COLO668 (cell line): ENCODE measurements around the gene KLRC2.
"Not testable (repeated sequence)": the region's sequence is repeated elsewhere in the genome, so short reads cannot be mapped to it uniquely, and the experiment has no call there.

Experiments used
- DNase-seq: peaks from one replicate; lab custom pipeline; 2025; ENCODE audit not compliant: unreplicated experiment; lab: John Stamatoyannopoulos, UW

Gene KLRC2

DNA sequence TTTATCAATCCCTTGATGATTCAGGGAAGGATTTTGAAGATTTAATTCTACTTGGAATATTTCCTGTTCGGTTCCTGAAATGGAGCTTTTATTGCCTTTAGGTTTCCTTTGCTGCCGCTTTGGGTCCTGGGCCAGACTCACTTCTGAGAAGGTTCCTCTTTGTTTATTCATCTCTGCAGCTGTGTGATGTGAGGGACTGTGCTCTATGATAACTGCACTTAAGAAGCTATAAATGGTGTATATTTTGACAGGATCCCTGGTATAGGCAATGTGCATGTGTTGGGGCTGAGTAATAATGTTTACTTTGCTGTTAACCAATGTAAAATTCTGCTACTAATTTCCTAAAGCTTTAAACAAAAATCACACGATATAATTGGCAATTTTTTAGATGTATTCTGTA, at the start of gene KLRC2:
Gene KLRC2, minus strand, starts transcription at position 195 of the 400 bp plus-strand sequence. Its CDS starts 24 bp downstream, at position 171.
- peak; percentile 44 for DNase-seq

- DNase-seq, result not testable (repeated sequence)
These were observed 46.1 kb upstream of the KLRC2 start for GRCh38 chr12:10481901-10482300.

GRCh38 chr12:10472808-10473207, 37.0 kb upstream of the KLRC2 start:
- DNase-seq, result not testable (repeated sequence)

DNA sequence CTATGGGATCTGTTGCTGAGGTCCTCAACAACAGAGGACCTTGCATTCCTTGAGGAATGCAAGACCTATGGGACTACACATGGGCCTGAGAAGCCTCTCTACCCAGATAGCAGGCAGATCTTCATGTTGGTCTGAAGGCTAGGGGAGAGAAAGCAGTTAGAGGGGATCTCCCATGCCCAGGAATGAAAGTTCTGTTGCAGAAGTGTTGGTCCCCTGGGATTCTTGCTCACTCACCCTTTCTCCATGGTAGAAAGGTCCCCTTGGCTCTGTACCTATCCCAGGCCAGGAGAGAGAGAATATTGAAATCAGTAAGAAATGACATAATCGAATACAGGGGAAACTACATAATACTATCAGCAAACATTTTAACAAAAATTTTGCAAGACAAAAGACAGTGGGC, 33.9 kb upstream of the KLRC2 start:
- DNase-seq, result no peak

DNA sequence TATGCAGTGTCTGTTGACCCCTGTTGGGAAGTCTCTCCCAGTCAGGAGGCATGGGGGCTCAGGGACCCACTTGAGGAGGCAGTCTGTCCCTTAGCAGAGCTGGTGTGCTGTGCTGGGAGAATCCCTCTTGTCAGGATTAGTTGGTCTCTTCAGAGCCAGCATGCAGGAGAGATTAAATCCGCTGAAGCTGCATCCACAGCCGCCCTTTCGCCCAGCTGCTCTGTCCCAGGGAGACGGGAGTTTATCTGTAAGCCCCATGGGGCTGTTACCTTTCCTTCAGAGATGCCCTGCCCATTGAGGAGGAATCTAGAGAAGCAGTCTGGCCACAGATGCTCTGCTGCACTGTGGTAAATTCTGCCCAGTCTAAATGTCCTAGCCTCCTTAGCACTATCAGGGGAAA, 30.5 kb upstream of the KLRC2 start:
- no peak for DNase-seq

GRCh38 chr12:10457760-10458159, 21.9 kb upstream of the KLRC2 start:
- no peak for DNase-seq

GRCh38 chr12:10456856-10457255, 21.0 kb upstream of the KLRC2 start:
- DNase-seq, result no peak

DNA sequence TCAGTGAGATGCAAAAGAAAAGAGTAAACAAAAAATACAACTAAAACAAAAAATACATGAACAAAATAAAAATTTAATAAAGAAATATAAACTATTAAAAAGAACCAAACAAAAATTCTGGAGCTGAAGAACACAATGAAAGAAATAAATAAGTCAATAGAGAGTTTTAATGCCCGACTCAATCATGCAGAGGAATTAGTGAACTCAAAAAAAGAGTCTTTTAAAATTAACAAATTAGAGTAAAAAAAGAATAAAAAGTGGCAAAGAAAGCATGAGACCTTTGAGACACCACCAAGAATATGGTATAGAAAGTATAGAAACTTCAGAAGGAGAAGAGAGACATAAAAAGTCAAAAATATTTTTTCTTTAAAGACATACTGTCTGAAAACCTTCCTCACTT, 20.0 kb upstream of the KLRC2 start:
- no peak for DNase-seq

DNA sequence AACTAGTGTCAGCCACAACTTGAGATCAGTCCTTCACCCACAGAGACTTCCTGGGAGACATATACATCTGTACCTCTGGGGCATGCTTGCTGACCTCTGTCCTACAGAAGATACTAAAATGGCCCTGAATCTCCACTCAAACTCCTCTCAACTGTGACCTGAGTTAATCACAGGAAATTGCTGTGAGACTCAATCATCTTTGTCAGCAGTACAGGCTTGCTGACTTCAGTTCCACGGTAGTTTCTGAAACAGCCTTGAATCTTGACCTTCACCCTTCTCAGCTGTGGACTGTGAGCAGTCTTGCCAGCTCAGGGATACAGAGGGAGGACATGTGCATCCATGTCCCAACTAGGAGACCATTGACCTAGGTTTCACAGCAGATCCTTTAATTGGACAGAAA, 18.7 kb upstream of the KLRC2 start:
- no peak for DNase-seq

DNA sequence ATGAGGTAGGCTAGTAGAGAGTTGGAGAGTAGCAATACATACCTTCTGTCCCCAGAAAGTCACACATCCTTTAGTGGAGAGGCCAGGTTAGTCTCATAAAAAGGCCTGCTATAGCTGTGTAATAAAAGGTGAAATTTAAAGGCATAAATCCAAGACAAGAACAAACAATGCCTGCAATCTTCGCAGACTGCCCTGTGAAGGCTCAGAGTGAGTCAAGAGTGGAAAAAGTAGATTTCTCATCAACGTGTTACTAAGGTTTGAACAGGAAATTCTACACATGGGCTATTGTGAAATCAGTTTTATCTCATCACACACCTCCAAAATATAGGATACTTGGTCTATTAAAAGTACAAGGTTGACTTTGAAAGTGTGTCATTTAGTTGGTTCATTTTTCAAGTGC, 17.3 kb upstream of the KLRC2 start, which contains the start of gene KLRC1:
Gene KLRC1, minus strand, starts transcription at position 222 of the 400 bp plus-strand sequence. CDS start 2,221 bp downstream, outside the sequence.
- no peak for DNase-seq

DNA sequence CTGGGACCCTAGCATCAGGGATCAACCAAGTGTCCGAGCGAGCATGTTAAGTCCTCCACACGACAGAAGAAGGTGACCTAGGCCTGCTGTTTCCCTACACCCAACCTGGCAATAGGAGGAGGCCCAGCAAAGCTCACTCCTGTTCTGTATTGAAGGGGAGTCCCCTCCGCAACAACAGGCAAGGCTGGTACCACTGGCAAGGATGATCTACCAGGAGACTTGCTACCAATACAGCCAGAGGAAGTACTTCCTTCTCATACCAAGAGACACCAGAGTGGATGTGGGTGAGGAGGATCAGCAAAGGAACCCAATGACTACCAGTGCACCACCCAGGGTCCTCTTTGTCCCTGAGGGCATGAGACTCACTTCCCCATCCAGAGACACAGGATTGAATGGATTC, 12.4 kb upstream of the KLRC2 start:
- DNase-seq, result no peak

- not testable (repeated sequence) for DNase-seq
These were observed 10.2 kb upstream of the KLRC2 start for GRCh38 chr12:10446052-10446451.

- DNase-seq, result not testable (repeated sequence)
These were observed 5.3 kb upstream of the KLRC2 start for GRCh38 chr12:10441144-10441543.

DNA sequence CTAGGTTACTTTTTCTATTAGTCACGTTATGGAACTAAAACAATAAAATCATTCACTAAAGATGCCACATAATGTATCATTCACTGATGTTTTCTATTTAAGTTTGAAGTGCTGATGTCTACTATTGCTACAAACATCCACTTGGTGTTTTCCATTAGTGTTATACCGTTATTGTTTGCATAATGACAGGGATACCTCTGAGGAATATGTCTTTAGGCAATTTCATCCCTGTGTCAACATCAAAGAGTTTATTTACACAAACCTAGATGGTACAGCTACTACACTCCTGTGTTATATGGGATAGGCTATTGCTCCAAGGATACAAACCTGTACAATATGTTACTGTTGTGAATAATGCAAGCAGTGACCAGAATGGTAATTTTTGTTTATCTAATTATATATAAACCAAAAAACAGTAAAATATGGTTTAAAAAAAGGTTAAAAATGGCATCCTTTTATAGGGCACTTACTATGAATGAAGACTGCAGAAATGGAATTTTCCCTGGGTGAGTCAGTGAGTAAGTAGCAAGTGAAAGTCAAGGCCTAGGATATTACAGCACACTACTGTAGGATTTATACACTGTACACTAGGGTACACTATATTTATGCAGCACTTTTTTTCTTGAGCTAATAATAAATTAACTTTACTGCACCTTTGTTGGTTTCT, 3.9 kb upstream of the KLRC2 start:
- DNase-seq, result not testable (repeated sequence)

DNA sequence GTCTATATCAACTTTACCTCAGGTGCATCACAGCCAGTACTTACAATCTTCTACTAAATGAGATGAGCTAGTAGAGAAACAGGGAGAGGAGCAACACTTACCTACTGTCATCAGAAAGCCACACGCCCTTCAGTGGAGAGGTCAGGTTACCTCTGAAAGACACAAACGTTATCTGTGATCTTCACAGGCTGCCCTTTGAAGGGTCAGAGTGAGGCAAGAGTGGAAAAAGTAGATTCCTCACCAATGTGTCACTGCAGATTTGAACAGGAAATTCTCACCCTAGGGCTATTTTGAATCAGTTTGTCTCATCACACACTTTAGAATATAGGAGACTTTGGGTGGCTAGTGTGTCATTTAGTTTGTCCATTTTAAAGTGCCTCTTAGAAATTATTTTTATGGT, 1.8 kb upstream of the KLRC2 start:
- not testable (repeated sequence) for DNase-seq

- not testable (repeated sequence) for DNase-seq
These were observed 5.2 kb downstream of the KLRC2 start for GRCh38 chr12:10430623-10431022.

GRCh38 chr12:10425938-10426337, 9.9 kb downstream of the KLRC2 start:
- not testable (repeated sequence) for DNase-seq

GRCh38 chr12:10424260-10424899, 11.4 kb downstream of the KLRC2 start:
- DNase-seq, result not testable (repeated sequence)

DNA sequence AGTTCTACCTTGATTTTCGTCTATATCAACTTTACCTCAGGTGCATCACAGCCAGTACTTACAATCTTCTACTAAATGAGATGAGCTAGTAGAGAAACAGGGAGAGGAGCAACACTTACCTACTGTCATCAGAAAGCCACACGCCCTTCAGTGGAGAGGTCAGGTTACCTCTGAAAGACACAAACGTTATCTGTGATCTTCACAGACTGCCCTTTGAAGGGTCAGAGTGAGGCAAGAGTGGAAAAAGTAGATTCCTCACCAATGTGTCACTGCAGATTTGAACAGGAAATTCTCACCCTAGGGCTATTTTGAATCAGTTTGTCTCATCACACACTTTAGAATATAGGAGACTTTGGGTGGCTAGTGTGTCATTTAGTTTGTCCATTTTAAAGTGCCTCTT, 13.7 kb downstream of the KLRC2 start:
- not testable (repeated sequence) for DNase-seq

GRCh38 chr12:10420334-10420733, 15.5 kb downstream of the KLRC2 start, which contains the start of gene KLRC3:
TSS of gene KLRC3 (minus strand) at chr12:10420595. CDS start at chr12:10420550, 45 bp downstream.
- not testable (repeated sequence) for DNase-seq

GRCh38 chr12:10409392-10409791, 26.4 kb downstream of the KLRC2 start, which contains the start of gene KLRC4:
TSS of gene KLRC4 (minus strand) at chr12:10409757. CDS start at chr12:10409575, 182 bp downstream.
- DNase-seq, result peak; percentile 4

- DNase-seq, result no peak
These were observed 27.0 kb downstream of the KLRC2 start for GRCh38 chr12:10408842-10409241.
